Measurements from ENCODE around the gene PRKG1. TPM values are rescaled to one million over a fixed set of nuclear protein-coding genes. Genes with fewer than 3 reads are reported as not detected.

Gene PRKG1
- total and polyA plus RNA-seq, 8 donors: 1.2 to 9.6 (median 2.9) TPM

DNA sequence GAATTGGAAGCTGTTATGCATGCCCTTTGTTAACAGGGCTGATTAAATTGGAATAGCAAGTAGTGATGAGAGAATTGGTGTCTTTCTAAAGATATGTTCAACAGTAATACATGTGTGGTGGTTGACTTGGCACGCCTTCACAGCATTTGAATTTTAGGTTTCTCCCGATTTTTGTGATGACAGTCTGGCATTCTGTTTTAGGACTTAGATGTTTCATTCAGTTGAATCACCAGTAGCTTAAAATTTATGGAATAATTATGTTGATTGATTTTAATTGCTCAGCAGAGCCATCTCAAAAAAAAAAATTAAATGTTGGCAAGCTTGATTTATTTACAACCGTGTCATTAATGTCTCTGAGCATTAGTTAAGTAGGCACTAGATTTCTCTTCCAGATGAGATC, 405.4 kb downstream of the PRKG1 start:
- no peaks in the 10 kb centered on the region for H3K4me1 ChIP-seq
- no peak for FAIRE-seq
- no peaks in the 10 kb centered on the region for H3K36me3 ChIP-seq
- H3K9me3 ChIP-seq: no peaks in the 10 kb centered on the region
- intact Hi-C loops (cut with DNase I): no loop called here
- no peak for TF ChIP-seq CTCF (IDR thresholded peaks at IDR 0.05)
- no peak overlapping the region for H3K4me3 ChIP-seq
- H3K27me3 ChIP-seq: no peaks in the 10 kb centered on the region
- no peak for ATAC-seq
- H3K27ac ChIP-seq: no peak overlapping the region
- 90 to 94% methylated on average over 3 of the region's 3 CpGs for WGBS, 2 donors
- DNase-seq: no peak

DNA sequence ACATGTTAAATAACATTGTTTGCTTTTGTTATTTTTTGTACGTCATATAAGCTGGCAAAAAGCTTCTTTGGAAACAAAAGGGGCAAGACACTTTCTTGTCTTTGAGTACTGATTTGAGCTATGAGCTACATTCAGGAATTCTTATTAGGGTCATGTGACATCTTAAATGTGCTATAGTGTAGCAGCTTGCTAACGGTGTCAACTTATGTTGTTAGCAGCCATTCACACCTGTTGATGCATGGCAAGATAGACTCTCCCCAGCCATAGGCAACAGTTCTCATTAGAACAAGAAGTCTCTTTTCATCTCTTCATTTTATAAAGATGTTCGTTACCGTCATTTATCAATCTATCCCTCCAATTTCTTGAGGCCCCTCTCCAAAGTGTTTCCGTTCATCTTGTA, 411.4 kb downstream of the PRKG1 start:
- no peak for DNase-seq
- 85 to 95% methylated on average over 5 of the region's 5 CpGs for WGBS, 2 donors
- ATAC-seq: no peak
- H3K9me3 ChIP-seq: no peaks in the 10 kb centered on the region
- no peak overlapping the region for H3K27ac ChIP-seq
- no peak for TF ChIP-seq CTCF (IDR thresholded peaks at IDR 0.05)
- H3K4me3 ChIP-seq: no peak overlapping the region
- FAIRE-seq: no peak
- no peaks in the 10 kb centered on the region for H3K36me3 ChIP-seq
- intact Hi-C loops (cut with DNase I): no loop called here
- no peaks in the 10 kb centered on the region for H3K4me1 ChIP-seq
- H3K27me3 ChIP-seq: no peaks in the 10 kb centered on the region

DNA sequence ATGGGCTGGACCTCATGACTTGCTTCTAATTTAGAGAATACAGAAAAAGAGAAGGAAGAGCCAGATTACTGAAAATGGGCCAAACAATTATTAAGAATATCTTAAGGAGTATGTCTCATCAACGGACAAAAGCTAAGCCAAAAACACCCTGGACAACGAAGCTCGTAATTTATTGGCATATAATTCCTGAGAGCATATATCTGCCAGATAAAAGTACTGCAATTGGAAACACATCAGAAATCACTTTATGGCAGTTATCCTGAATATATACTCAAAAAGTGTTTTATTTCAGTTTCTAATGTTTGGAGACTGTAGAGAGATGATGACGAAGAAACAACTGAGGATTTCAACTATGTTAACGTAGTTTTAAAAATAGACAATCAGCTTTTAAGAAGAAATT, 413.3 kb downstream of the PRKG1 start:
- DNase-seq (no peak), ATAC-seq (no peak), FAIRE-seq (no peak)
- Histone ChIP-seq H3K4me1 (no peaks in the 10 kb centered on the region), H3K9me3 (no peaks in the 10 kb centered on the region), H3K27me3 (no peaks in the 10 kb centered on the region), H3K4me3 (no peak overlapping the region), H3K27ac (no peak overlapping the region), H3K36me3 (no peaks in the 10 kb centered on the region)
- intact Hi-C loops (cut with DNase I): no loop called here
- 89 to 91% methylated on average over 5 of the region's 5 CpGs for WGBS, 2 donors
- no peak for TF ChIP-seq CTCF (IDR thresholded peaks at IDR 0.05)

GRCh38 chr10:51488766-51489408, 414.6 kb downstream of the PRKG1 start:
- no peaks in the 10 kb centered on the region for H3K9me3 ChIP-seq
- TF ChIP-seq CTCF (IDR thresholded peaks at IDR 0.05): no peak
- no peak overlapping the region for H3K27ac ChIP-seq
- no peaks in the 10 kb centered on the region for H3K4me1 ChIP-seq
- WGBS, 2 donors: 56 to 63% methylated on average over 5 of the region's 5 CpGs
- H3K27me3 ChIP-seq: no peaks in the 10 kb centered on the region
- H3K4me3 ChIP-seq: no peak overlapping the region
- no peak for DNase-seq
- FAIRE-seq: no peak
- intact Hi-C loops (cut with DNase I): no loop called here
- H3K36me3 ChIP-seq: no peaks in the 10 kb centered on the region
- no peak for ATAC-seq

GRCh38 chr10:51498424-51498823, 424.1 kb downstream of the PRKG1 start:
- ATAC-seq: no peak
- FAIRE-seq: no peak

More at GRCh38 chr10:51498424-51498823, 424.1 kb downstream of the PRKG1 start:
- no peaks in the 10 kb centered on the region for H3K9me3 ChIP-seq
- no peaks in the 10 kb centered on the region for H3K27me3 ChIP-seq
- H3K4me1 ChIP-seq: no peaks in the 10 kb centered on the region
- WGBS, 2 donors: 92 to 100% methylated on average over 2 of the region's 2 CpGs
- no peak overlapping the region for H3K27ac ChIP-seq
- no peak for DNase-seq
- H3K4me3 ChIP-seq: no peak overlapping the region
- intact Hi-C loops (cut with DNase I): no loop called here
- TF ChIP-seq CTCF (IDR thresholded peaks at IDR 0.05): no peak
- no peaks in the 10 kb centered on the region for H3K36me3 ChIP-seq
